Transverse colon (tissue), 3 donors: ENCODE data around the gene DTNA.

Experiments used
- EP300 ChIP-seq: sonication (generic); formaldehyde crosslinking; IDR thresholded peaks from one replicate; pipeline ENCODE4 v1.6.1; 2017; ENCODE audit warnings: antibody characterized with exemption, low read depth
- TF ChIP-seq, protein P1 (sequence below), 5 experiments: fragments of 200-600 bp in 3 of 5; fragments of 450-650 bp in 2 of 5; sonication (generic) in 3 of 5; IDR thresholded peaks; 1 replicate in 2 of 5; 2 replicates in 3 of 5; pipeline ENCODE4 v1.5.1; 2016 to 2017; ENCODE audit warnings: antibody characterized with exemption in 5 of 5, inconsistent platforms in 3 of 5, mild to moderate bottlenecking in 2 of 5, moderate library complexity in 1 of 5

DNA sequence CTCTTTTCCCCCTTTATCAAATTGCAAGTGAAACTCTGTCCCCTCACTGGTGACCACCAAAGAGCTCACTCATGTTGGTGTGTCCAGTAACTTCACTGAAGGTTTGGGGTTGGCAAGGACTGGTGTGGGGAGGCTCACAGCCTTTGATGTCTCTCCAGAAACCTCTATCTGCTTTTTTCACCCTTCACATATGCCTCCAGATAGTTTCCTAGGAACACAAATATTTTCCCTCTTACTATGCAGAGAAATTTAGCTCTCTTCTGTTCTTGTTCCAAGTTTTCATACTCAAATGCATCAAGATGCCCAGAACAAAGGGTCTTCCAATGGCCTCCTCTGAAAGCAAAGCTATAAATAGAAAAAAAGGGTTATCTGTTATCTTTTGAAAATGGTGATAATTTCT is 20.7 kb downstream of the DTNA start:
- TF ChIP-seq, protein P1, sequence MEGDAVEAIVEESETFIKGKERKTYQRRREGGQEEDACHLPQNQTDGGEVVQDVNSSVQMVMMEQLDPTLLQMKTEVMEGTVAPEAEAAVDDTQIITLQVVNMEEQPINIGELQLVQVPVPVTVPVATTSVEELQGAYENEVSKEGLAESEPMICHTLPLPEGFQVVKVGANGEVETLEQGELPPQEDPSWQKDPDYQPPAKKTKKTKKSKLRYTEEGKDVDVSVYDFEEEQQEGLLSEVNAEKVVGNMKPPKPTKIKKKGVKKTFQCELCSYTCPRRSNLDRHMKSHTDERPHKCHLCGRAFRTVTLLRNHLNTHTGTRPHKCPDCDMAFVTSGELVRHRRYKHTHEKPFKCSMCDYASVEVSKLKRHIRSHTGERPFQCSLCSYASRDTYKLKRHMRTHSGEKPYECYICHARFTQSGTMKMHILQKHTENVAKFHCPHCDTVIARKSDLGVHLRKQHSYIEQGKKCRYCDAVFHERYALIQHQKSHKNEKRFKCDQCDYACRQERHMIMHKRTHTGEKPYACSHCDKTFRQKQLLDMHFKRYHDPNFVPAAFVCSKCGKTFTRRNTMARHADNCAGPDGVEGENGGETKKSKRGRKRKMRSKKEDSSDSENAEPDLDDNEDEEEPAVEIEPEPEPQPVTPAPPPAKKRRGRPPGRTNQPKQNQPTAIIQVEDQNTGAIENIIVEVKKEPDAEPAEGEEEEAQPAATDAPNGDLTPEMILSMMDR (IDR thresholded peaks at IDR 0.05): no peak
- TF ChIP-seq EP300: no peak
